ENCODE data around the gene CDC42SE2.

GRCh38 chr5:131279204-131279603, 15.4 kb downstream of the CDC42SE2 start:
- no peak for TF ChIP-seq CEBPB (IDR thresholded peaks at IDR 0.05)
- no peak for TF ChIP-seq FOXM1 (IDR thresholded peaks at IDR 0.05; ENCODE audit: borderline replicate concordance, low read depth)
- TF ChIP-seq TEAD4 (IDR thresholded peaks at IDR 0.05), result no peak
- no peak for TF ChIP-seq NFIC (IDR thresholded peaks at IDR 0.05)
- no peak for TF ChIP-seq EP300 (IDR thresholded peaks at IDR 0.05; ENCODE audit: borderline replicate concordance)
- no peak for TF ChIP-seq USF1 (IDR thresholded peaks at IDR 0.05)
- TF ChIP-seq CREB1 (IDR thresholded peaks at IDR 0.05; ENCODE audit: low read depth), result no peak
- TF ChIP-seq YY1 (IDR thresholded peaks at IDR 0.05; ENCODE audit: low read depth), result no peak
- TF ChIP-seq RAD21 (IDR thresholded peaks at IDR 0.05; ENCODE audit: low read depth), result no peak
- TF ChIP-seq, protein P1, sequence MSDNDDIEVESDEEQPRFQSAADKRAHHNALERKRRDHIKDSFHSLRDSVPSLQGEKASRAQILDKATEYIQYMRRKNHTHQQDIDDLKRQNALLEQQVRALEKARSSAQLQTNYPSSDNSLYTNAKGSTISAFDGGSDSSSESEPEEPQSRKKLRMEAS (IDR thresholded peaks at IDR 0.05), result no peak
